ENCODE data around the gene DISC1. TPM values are rescaled to one million over a fixed set of nuclear protein-coding genes. Genes with fewer than 3 reads are reported as not detected.
"Not testable (repeated sequence)": the region's sequence is repeated elsewhere in the genome, so short reads cannot be mapped to it uniquely, and the experiment has no call there.

Gene DISC1
- total RNA-seq, 2 experiments from 2014 or later: 2.8 to 3.9 TPM

GRCh38 chr1:231778009-231778719 lies 151.6 kb downstream of the DISC1 start:
- H3K4me3 Mint-ChIP-seq: no peak overlapping the region
- intact Hi-C loops (cut with micrococcal nuclease): no loop called here
- no peaks in the 10 kb centered on the region for H3K9me3 Mint-ChIP-seq
- DNase-seq: no peak
- CTCF ChIA-PET: interaction anchor here (1.3 kb wide), 1 partner anchor 21 kb away, joined by 6 read pairs; no protein-coding TSS in a partner anchor
- no peaks in the 10 kb centered on the region for H3K4me1 Mint-ChIP-seq (ENCODE audit: low read depth)
- POLR2A ChIA-PET: no interaction called here
- no peaks in the 10 kb centered on the region for H3K27me3 Mint-ChIP-seq
- no peak overlapping the region for H3K27ac Mint-ChIP-seq
- H3K36me3 Mint-ChIP-seq: peaks cover 10% of the 10 kb centered on the region

- ChIA-PET CTCF (interaction anchor here (1.3 kb wide), 1 partner anchor 22 kb away, joined by 6 read pairs; no protein-coding TSS in a partner anchor), POLR2A (no interaction called here)
- Mint-ChIP-seq H3K36me3 (peaks cover 8% of the 10 kb centered on the region), H3K27ac (no peak overlapping the region), H3K27me3 (no peaks in the 10 kb centered on the region), H3K9me3 (no peaks in the 10 kb centered on the region), H3K4me3 (no peak overlapping the region), H3K4me1 (ENCODE audit: low read depth) (no peaks in the 10 kb centered on the region)
- DNase-seq: no peak
- intact Hi-C loops (cut with micrococcal nuclease): no loop called here
These were observed 152.5 kb downstream of the DISC1 start for GRCh38 chr1:231779081-231779480.

- no peaks in the 10 kb centered on the region for H3K27me3 Mint-ChIP-seq
- no peaks in the 10 kb centered on the region for H3K4me1 Mint-ChIP-seq (ENCODE audit: low read depth)
- no peaks in the 10 kb centered on the region for H3K36me3 Mint-ChIP-seq
- DNase-seq: no peak
- H3K4me3 Mint-ChIP-seq: no peak overlapping the region
- CTCF ChIA-PET: interaction anchor here (1.5 kb wide), 1 partner anchor 25 kb away, joined by 5 read pairs; no protein-coding TSS in a partner anchor
- POLR2A ChIA-PET: no interaction called here
- H3K27ac Mint-ChIP-seq: no peak overlapping the region
- intact Hi-C loops (cut with micrococcal nuclease): no loop called here
- H3K9me3 Mint-ChIP-seq: no peaks in the 10 kb centered on the region
These were observed 155.3 kb downstream of the DISC1 start for GRCh38 chr1:231781892-231782291.

- POLR2A ChIA-PET; H3K36me3 Mint-ChIP-seq; H3K4me3 Mint-ChIP-seq; H3K4me1 Mint-ChIP-seq (ENCODE audit: low read depth); intact Hi-C loops (cut with micrococcal nuclease); H3K27me3 Mint-ChIP-seq; H3K9me3 Mint-ChIP-seq; H3K27ac Mint-ChIP-seq; DNase-seq: not testable (repeated sequence)
- CTCF ChIA-PET: interaction anchor here (0.8 kb wide), 1 partner anchor 21 kb away, joined by 4 read pairs; no protein-coding TSS in a partner anchor
These were observed 158.5 kb downstream of the DISC1 start for GRCh38 chr1:231785073-231785472.

- Mint-ChIP-seq H3K4me3 (no peak overlapping the region), H3K27me3 (no peaks in the 10 kb centered on the region), H3K36me3 (peaks cover 1% of the 10 kb centered on the region), H3K9me3 (no peaks in the 10 kb centered on the region), H3K4me1 (ENCODE audit: low read depth) (no peaks in the 10 kb centered on the region), H3K27ac (no peak overlapping the region)
- intact Hi-C loops (cut with micrococcal nuclease): no loop called here
- ChIA-PET POLR2A (no interaction called here), CTCF (no interaction called here)
- DNase-seq: no peak
These were observed 159.5 kb downstream of the DISC1 start for GRCh38 chr1:231786126-231786525.

- DNase-seq: no peak
- intact Hi-C loops (cut with micrococcal nuclease): no loop called here
- H3K27ac Mint-ChIP-seq: no peak overlapping the region
- peaks cover 5% of the 10 kb centered on the region for H3K36me3 Mint-ChIP-seq
- H3K4me3 Mint-ChIP-seq: no peak overlapping the region
- no peaks in the 10 kb centered on the region for H3K4me1 Mint-ChIP-seq (ENCODE audit: low read depth)
- H3K9me3 Mint-ChIP-seq: no peaks in the 10 kb centered on the region
- H3K27me3 Mint-ChIP-seq: no peaks in the 10 kb centered on the region
- ChIA-PET CTCF (no interaction called here), POLR2A (no interaction called here)
These were observed 166.0 kb downstream of the DISC1 start for GRCh38 chr1:231792634-231793033.

- no peak for DNase-seq
- Mint-ChIP-seq H3K4me1 (ENCODE audit: low read depth) (no peaks in the 10 kb centered on the region), H3K9me3 (no peaks in the 10 kb centered on the region), H3K4me3 (no peak overlapping the region), H3K27me3 (no peaks in the 10 kb centered on the region), H3K27ac (no peak overlapping the region), H3K36me3 (peaks cover 5% of the 10 kb centered on the region)
- CTCF ChIA-PET: no interaction called here
- POLR2A ChIA-PET: no interaction called here
- intact Hi-C loops (cut with micrococcal nuclease): no loop called here
These were observed 167.3 kb downstream of the DISC1 start for GRCh38 chr1:231793893-231794292.

- CTCF ChIA-PET: no interaction called here
These were observed 169.6 kb downstream of the DISC1 start for GRCh38 chr1:231796141-231796540.

GRCh38 chr1:231799363-231799986 lies 172.9 kb downstream of the DISC1 start:
- DNase-seq: no peak
- H3K36me3 Mint-ChIP-seq: peaks cover 7% of the 10 kb centered on the region
- CTCF ChIA-PET: interaction anchor here (1.9 kb wide), 1 partner anchor 43 kb away, joined by 6 read pairs; no protein-coding TSS in a partner anchor
- no peak overlapping the region for H3K4me3 Mint-ChIP-seq
- H3K9me3 Mint-ChIP-seq: peaks cover 7% of the 10 kb centered on the region
- H3K27ac Mint-ChIP-seq: no peak overlapping the region
- intact Hi-C loops (cut with micrococcal nuclease): no loop called here
- no peaks in the 10 kb centered on the region for H3K4me1 Mint-ChIP-seq (ENCODE audit: low read depth)
- no peaks in the 10 kb centered on the region for H3K27me3 Mint-ChIP-seq
- POLR2A ChIA-PET: no interaction called here

More at GRCh38 chr1:231796141-231796540, 169.6 kb downstream of the DISC1 start:
- Mint-ChIP-seq H3K4me3 (no peak overlapping the region), H3K9me3 (peaks cover 7% of the 10 kb centered on the region), H3K27me3 (no peaks in the 10 kb centered on the region), H3K27ac (no peak overlapping the region), H3K36me3 (peaks cover 7% of the 10 kb centered on the region), H3K4me1 (ENCODE audit: low read depth) (no peaks in the 10 kb centered on the region)
- intact Hi-C loops (cut with micrococcal nuclease): no loop called here
- no peak for DNase-seq
- POLR2A ChIA-PET: interaction anchor here (0.6 kb wide), 1 partner anchor 459 kb away, joined by 3 read pairs; no protein-coding TSS in a partner anchor

GRCh38 chr1:231800108-231800507 lies 173.5 kb downstream of the DISC1 start:
- POLR2A ChIA-PET: no interaction called here
- peaks cover 7% of the 10 kb centered on the region for H3K9me3 Mint-ChIP-seq
- no peaks in the 10 kb centered on the region for H3K27me3 Mint-ChIP-seq
- CTCF ChIA-PET: interaction anchor here (1.9 kb wide), 1 partner anchor 43 kb away, joined by 6 read pairs; no protein-coding TSS in a partner anchor
- peaks cover 7% of the 10 kb centered on the region for H3K36me3 Mint-ChIP-seq
- H3K4me1 Mint-ChIP-seq (ENCODE audit: low read depth): no peaks in the 10 kb centered on the region
- H3K4me3 Mint-ChIP-seq: no peak overlapping the region
- intact Hi-C loops (cut with micrococcal nuclease): loop anchor here (10.0 kb wide), 1 partner anchor 445 kb away; no protein-coding TSS in a partner anchor
- no peak for DNase-seq
- no peak overlapping the region for H3K27ac Mint-ChIP-seq

GRCh38 chr1:231801042-231801585 lies 174.5 kb downstream of the DISC1 start:
- intact Hi-C loops (cut with micrococcal nuclease): loop anchor here (10.0 kb wide), 1 partner anchor 446 kb away; no protein-coding TSS in a partner anchor
- CTCF ChIA-PET: no interaction called here
- H3K27me3 Mint-ChIP-seq: no peaks in the 10 kb centered on the region
- H3K9me3 Mint-ChIP-seq: peaks cover 7% of the 10 kb centered on the region
- H3K36me3 Mint-ChIP-seq: peaks cover 7% of the 10 kb centered on the region
- H3K4me3 Mint-ChIP-seq: no peak overlapping the region
- POLR2A ChIA-PET: no interaction called here
- H3K27ac Mint-ChIP-seq: no peak overlapping the region
- no peaks in the 10 kb centered on the region for H3K4me1 Mint-ChIP-seq (ENCODE audit: low read depth)
- no peak for DNase-seq

- H3K4me1 Mint-ChIP-seq (ENCODE audit: low read depth): no peaks in the 10 kb centered on the region
- intact Hi-C loops (cut with micrococcal nuclease): loop anchor here (10.0 kb wide), 1 partner anchor 449 kb away; no protein-coding TSS in a partner anchor
- CTCF ChIA-PET: interaction anchor here (2.1 kb wide), 1 partner anchor 46 kb away, joined by 13 read pairs; no protein-coding TSS in a partner anchor
- H3K36me3 Mint-ChIP-seq: peaks cover 7% of the 10 kb centered on the region
- peaks cover 7% of the 10 kb centered on the region for H3K9me3 Mint-ChIP-seq
- H3K27me3 Mint-ChIP-seq: no peaks in the 10 kb centered on the region
- no peak for DNase-seq
- no peak overlapping the region for H3K4me3 Mint-ChIP-seq
- POLR2A ChIA-PET: no interaction called here
- H3K27ac Mint-ChIP-seq: no peak overlapping the region
These were observed 176.8 kb downstream of the DISC1 start for GRCh38 chr1:231803353-231803752.

Measured in activated CD4-positive, alpha-beta memory T cell treated with anti-CD3 and anti-CD28 coated beads for 36 hours (primary cell).